ENCODE results near the gene BATF.

BATF gene

DNA sequence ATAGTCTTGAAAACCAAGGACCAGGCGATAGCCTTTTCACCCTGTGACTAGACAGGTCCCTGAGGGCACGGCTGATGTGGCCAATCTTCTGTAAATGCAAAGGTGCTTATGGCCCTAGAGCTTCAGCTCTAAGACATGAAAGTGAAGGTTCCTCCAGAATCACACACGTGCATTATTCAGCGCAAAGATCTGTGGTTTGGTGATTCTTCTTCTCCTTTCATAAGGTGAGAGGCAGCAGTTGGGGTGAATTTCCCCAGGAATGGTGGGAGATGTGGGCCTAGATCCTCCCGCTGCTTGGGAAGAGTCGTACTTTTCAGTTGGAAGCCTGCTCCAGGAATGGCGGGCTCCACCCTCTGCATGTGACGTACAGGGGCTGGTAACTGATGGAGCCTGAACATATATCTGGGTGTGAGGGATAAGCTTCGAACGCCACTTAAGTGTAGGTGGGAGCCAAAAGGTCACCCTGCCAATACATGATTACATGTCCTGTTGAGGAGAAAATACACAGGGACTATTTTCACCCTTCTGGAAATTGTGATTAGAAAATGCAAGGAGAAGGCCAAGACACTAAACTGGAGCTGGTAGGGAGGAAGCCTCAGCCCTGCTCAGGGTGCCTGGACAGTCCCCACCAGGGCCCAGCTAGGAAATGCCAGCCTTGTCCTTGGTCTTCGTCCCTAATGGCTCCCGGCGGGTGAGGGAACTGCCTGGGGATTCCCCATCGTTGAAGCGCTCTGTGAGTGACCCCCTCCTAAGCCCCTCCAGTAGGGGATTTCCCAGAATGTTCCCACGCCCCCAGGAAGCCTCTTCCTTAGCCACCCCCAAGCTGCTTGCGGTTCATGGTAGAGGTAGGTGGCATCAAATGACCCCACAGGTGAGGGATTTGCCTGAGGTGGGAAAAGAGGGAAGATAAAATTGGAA, 17.6 kb downstream of the BATF start:
- Histone ChIP-seq H3K9ac (ENCODE audit: low read depth, low read length) (no peak overlapping the region), H3K27ac (ENCODE audit: low read length) (no peak overlapping the region)

DNA sequence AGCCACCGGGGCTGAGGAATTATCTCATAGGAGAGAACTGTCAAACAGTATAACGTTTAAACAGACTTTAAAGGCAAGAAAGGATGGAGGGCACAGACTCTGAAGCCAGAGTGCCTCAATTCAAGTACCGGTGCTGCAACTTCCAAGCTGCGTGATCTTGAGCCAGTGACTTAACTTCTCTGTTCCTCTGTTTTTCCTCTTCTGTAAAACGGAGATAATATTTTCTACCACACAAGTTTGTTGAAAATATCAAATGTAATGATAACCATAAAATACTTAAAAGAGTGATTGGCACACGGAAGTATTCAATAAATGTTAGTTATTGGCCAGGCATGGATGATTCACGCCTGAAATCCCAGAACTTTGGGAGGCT, 18.2 kb downstream of the BATF start:
- Histone ChIP-seq H3K27me3 (ENCODE audit: insufficient read depth, low read length) (no peaks in the 10 kb centered on the region), H3K4me3 (ENCODE audit: low read length) (no peak overlapping the region), H3K4me1 (ENCODE audit: insufficient read depth, low read length) (no peaks in the 10 kb centered on the region; the same call in 1 of the 2 replicates), H3K9me3 (ENCODE audit: insufficient read depth, low read depth, low read length) (no peaks in the 10 kb centered on the region), H3K27ac (ENCODE audit: low read length) (no peak overlapping the region), H3K9ac (ENCODE audit: low read depth, low read length) (no peak overlapping the region), H3K36me3 (ENCODE audit: insufficient read depth, low read depth, low read length) (no peaks in the 10 kb centered on the region)

More for the DNA sequence above, 17.6 kb downstream of the BATF start:
- Histone ChIP-seq H3K4me1 (ENCODE audit: insufficient read depth, low read length) (no peaks in the 10 kb centered on the region; the same call in 1 of the 2 replicates), H3K4me3 (ENCODE audit: low read length) (no peak overlapping the region), H3K9me3 (ENCODE audit: insufficient read depth, low read depth, low read length) (no peaks in the 10 kb centered on the region), H3K36me3 (ENCODE audit: insufficient read depth, low read depth, low read length) (no peaks in the 10 kb centered on the region), H3K27me3 (ENCODE audit: insufficient read depth, low read length) (no peaks in the 10 kb centered on the region)

DNA sequence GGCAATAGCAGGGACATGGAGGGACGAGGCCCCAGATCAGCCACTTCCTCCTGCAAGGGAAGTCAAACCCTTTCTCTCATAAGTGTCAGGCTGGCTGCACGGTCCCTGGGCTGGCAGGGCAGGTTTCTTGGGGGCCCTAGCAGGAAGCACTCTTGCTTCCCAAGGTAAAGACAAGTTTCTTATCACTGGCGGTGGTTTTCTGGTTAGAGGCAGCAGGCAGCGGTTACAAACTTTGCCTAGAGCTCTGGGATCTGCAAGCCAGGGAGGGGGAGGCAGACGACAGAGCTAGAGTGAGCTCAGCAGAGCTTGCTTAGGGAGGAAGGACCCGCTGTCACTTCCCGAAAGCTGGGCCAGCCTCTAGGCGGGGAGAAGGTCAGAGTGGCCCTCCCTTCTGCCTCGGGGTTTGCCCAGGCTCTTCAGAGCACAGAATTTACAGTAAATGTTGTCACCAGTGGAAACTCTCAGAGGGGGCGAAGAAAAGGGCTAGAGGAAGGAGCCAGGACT, 20.4 kb downstream of the BATF start:
- no peaks in the 10 kb centered on the region for H3K36me3 ChIP-seq (ENCODE audit: insufficient read depth, low read depth, low read length)
- H3K9ac ChIP-seq (ENCODE audit: low read depth, low read length), result no peak overlapping the region
- no peaks in the 10 kb centered on the region for H3K27me3 ChIP-seq (ENCODE audit: insufficient read depth, low read length)
- no peaks in the 10 kb centered on the region for H3K9me3 ChIP-seq (ENCODE audit: insufficient read depth, low read depth, low read length)
- no peaks in the 10 kb centered on the region; the same call in 1 of the 2 replicates for H3K4me1 ChIP-seq (ENCODE audit: insufficient read depth, low read length)
- no peak overlapping the region for H3K4me3 ChIP-seq (ENCODE audit: low read length)
- H3K27ac ChIP-seq (ENCODE audit: low read length), result no peak overlapping the region

DNA sequence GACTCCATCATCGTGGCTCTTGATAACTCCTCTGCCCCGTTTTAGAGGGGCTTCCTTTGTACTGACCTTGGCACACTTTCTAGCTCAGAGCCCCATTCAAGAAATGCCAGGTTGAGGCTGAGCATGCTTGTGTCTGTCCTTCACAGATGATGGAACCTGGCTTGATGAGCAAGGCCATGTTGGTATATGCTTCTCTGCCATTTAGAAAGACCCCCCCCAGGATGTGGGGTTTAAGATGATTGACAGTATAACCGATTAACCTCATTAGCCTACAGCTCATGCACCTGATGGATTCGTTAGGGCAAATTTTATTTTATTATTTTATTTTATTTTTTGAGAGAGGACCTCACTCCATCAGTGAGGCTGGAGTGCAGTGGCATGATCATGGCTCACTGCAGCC, 21.0 kb downstream of the BATF start:
- H3K36me3 ChIP-seq (ENCODE audit: insufficient read depth, low read depth, low read length), result no peaks in the 10 kb centered on the region
- no peaks in the 10 kb centered on the region; the same call in 1 of the 2 replicates for H3K4me1 ChIP-seq (ENCODE audit: insufficient read depth, low read length)
- H3K9me3 ChIP-seq (ENCODE audit: insufficient read depth, low read depth, low read length), result no peaks in the 10 kb centered on the region
- no peak overlapping the region for H3K27ac ChIP-seq (ENCODE audit: low read length)
- H3K27me3 ChIP-seq (ENCODE audit: insufficient read depth, low read length), result no peaks in the 10 kb centered on the region
- no peak overlapping the region for H3K4me3 ChIP-seq (ENCODE audit: low read length)
- H3K9ac ChIP-seq (ENCODE audit: low read depth, low read length), result no peak overlapping the region

GRCh38 chr14:75543786-75544185, 21.5 kb downstream of the BATF start:
- Histone ChIP-seq H3K27me3 (ENCODE audit: insufficient read depth, low read length) (no peaks in the 10 kb centered on the region), H3K4me1 (ENCODE audit: insufficient read depth, low read length) (no peaks in the 10 kb centered on the region; the same call in 1 of the 2 replicates), H3K27ac (ENCODE audit: low read length) (no peak overlapping the region), H3K36me3 (ENCODE audit: insufficient read depth, low read depth, low read length) (no peaks in the 10 kb centered on the region), H3K9ac (ENCODE audit: low read depth, low read length) (no peak overlapping the region), H3K9me3 (ENCODE audit: insufficient read depth, low read depth, low read length) (no peaks in the 10 kb centered on the region), H3K4me3 (ENCODE audit: low read length) (no peak overlapping the region)

- Histone ChIP-seq H3K27ac (ENCODE audit: low read length) (no peak overlapping the region), H3K9me3 (ENCODE audit: insufficient read depth, low read depth, low read length) (no peaks in the 10 kb centered on the region), H3K4me3 (ENCODE audit: low read length) (no peak overlapping the region), H3K36me3 (ENCODE audit: insufficient read depth, low read depth, low read length) (no peaks in the 10 kb centered on the region), H3K27me3 (ENCODE audit: insufficient read depth, low read length) (no peaks in the 10 kb centered on the region), H3K4me1 (ENCODE audit: insufficient read depth, low read length) (no peaks in the 10 kb centered on the region), H3K9ac (ENCODE audit: low read depth, low read length) (no peak overlapping the region)
These were observed 23.6 kb downstream of the BATF start for GRCh38 chr14:75545907-75546306.

DNA sequence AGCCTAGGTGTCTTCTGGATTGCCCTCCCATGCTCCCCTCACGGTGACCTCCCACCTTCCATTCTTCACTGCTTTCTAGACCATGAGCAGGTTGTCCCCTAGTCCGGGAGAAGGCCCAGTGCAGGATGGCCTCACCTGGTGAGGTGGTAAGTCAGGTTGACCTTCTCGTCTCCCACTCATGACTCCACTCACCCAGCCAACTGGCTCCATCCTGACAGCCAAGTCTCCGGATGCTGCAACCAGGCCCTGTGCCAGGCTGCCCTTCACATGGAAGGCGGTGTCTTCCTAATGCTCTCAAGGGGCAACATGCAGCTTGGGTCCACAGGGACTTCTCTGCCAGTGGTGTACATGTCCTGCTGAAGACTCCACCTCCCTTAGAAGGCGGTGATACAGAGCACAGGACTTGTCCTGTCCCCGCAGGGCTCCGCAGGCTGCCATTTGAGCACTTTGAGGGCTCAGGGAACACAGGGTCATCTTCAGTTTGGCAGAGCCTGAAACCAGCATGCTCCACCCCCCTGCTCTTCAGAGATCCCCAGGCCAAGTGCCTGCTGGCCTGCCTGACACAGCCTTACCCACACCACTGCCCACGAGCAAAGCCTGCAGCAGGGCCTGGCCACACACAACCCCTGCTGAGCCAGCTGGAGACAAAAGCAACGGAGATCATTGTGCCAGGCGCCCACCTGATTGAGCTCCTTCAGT, 25.4 kb downstream of the BATF start:
- no peak overlapping the region for H3K9ac ChIP-seq (ENCODE audit: low read depth, low read length)
- H3K9me3 ChIP-seq (ENCODE audit: insufficient read depth, low read depth, low read length), result no peaks in the 10 kb centered on the region
- no peaks in the 10 kb centered on the region for H3K36me3 ChIP-seq (ENCODE audit: insufficient read depth, low read depth, low read length)
- H3K4me1 ChIP-seq (ENCODE audit: insufficient read depth, low read length), result peaks cover 5% of the 10 kb centered on the region; the same call in 1 of the 2 replicates
- H3K27ac ChIP-seq (ENCODE audit: low read length), result no peak overlapping the region
- H3K27me3 ChIP-seq (ENCODE audit: insufficient read depth, low read length), result no peaks in the 10 kb centered on the region; the same call in 1 of the 2 replicates
- no peak overlapping the region for H3K4me3 ChIP-seq (ENCODE audit: low read length)

DNA sequence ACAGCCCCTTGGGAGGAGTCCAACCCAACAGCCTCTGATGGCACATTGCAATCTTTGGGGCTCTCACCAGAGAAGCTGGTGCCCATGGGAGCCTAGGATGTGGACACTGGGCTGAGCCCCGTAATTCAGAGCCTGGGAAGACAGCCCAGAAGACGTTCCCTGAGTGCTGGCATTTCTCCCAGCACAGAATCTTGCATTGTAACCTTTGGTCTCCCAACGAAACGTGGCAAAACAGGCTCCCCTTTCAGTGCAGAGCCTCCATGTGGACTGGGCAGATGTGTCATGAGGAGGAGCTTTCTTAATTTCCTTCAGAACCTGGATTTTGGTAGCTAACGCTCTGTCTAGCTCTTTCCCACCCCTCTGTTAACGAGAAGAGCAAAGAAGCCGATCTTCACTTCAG, 26.3 kb downstream of the BATF start:
- no peak overlapping the region for H3K9ac ChIP-seq (ENCODE audit: low read depth, low read length)
- peaks cover 5% of the 10 kb centered on the region; the same call in 1 of the 2 replicates for H3K4me1 ChIP-seq (ENCODE audit: insufficient read depth, low read length)
- H3K27ac ChIP-seq (ENCODE audit: low read length), result no peak overlapping the region
- H3K36me3 ChIP-seq (ENCODE audit: insufficient read depth, low read depth, low read length), result no peaks in the 10 kb centered on the region
- no peaks in the 10 kb centered on the region; the same call in 1 of the 2 replicates for H3K27me3 ChIP-seq (ENCODE audit: insufficient read depth, low read length)
- no peaks in the 10 kb centered on the region for H3K9me3 ChIP-seq (ENCODE audit: insufficient read depth, low read depth, low read length)
- no peak overlapping the region for H3K4me3 ChIP-seq (ENCODE audit: low read length)

- Histone ChIP-seq H3K4me3 (ENCODE audit: low read length) (no peak overlapping the region), H3K9me3 (ENCODE audit: insufficient read depth, low read depth, low read length) (no peaks in the 10 kb centered on the region), H3K4me1 (ENCODE audit: insufficient read depth, low read length) (peaks cover 5% of the 10 kb centered on the region; the same call in 1 of the 2 replicates), H3K9ac (ENCODE audit: low read depth, low read length) (no peak overlapping the region), H3K36me3 (ENCODE audit: insufficient read depth, low read depth, low read length) (no peaks in the 10 kb centered on the region), H3K27ac (ENCODE audit: low read length) (no peak overlapping the region), H3K27me3 (ENCODE audit: insufficient read depth, low read length) (no peaks in the 10 kb centered on the region; the same call in 1 of the 2 replicates)
These were observed 26.9 kb downstream of the BATF start for GRCh38 chr14:75549169-75549568.

DNA sequence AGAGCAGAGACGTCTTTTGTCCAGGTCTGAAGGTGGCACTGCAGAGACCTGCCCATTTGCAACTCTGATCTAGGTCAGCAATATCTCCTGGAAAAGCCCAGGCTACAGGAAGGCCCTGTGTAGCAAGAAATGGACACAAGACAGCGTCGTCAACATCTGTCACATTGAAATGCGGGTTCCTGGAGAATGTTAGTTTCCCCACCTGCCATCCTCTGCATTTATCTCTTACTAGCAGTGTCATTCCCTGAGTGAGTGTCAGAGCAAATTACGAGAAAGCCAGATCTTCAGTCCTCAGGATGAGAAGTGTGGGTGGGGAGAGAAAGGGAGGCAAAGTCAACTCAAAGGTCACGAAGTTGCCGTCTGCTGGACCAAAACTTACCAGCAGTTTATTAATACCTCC, 28.8 kb downstream of the BATF start:
- no peak overlapping the region for H3K27ac ChIP-seq (ENCODE audit: low read length)
- H3K36me3 ChIP-seq (ENCODE audit: insufficient read depth, low read depth, low read length), result no peaks in the 10 kb centered on the region
- H3K9ac ChIP-seq (ENCODE audit: low read depth, low read length), result no peak overlapping the region
- H3K9me3 ChIP-seq (ENCODE audit: insufficient read depth, low read depth, low read length), result no peaks in the 10 kb centered on the region
- no peak overlapping the region for H3K4me3 ChIP-seq (ENCODE audit: low read length)
- H3K4me1 ChIP-seq (ENCODE audit: insufficient read depth, low read length), result peaks cover 9% of the 10 kb centered on the region; the same call in 1 of the 2 replicates
- H3K27me3 ChIP-seq (ENCODE audit: insufficient read depth, low read length), result no peaks in the 10 kb centered on the region; the same call in 1 of the 2 replicates

- H3K4me1 ChIP-seq (ENCODE audit: insufficient read depth, low read length), result peaks cover 9% of the 10 kb centered on the region; the same call in 1 of the 2 replicates
- no peak overlapping the region for H3K4me3 ChIP-seq (ENCODE audit: low read length)
- H3K27ac ChIP-seq (ENCODE audit: low read length), result no peak overlapping the region
- no peaks in the 10 kb centered on the region for H3K36me3 ChIP-seq (ENCODE audit: insufficient read depth, low read depth, low read length)
- H3K9ac ChIP-seq (ENCODE audit: low read depth, low read length), result no peak overlapping the region
- H3K9me3 ChIP-seq (ENCODE audit: insufficient read depth, low read depth, low read length), result no peaks in the 10 kb centered on the region
- H3K27me3 ChIP-seq (ENCODE audit: insufficient read depth, low read length), result no peaks in the 10 kb centered on the region; the same call in 1 of the 2 replicates
These were observed 30.9 kb downstream of the BATF start for GRCh38 chr14:75553157-75553556.

Measured in iPS-20b (cell line).